PC-9 (cell line): ENCODE measurements around the gene RAP1GAP2. TPM values are rescaled to one million over a fixed set of nuclear protein-coding genes. Genes with fewer than 3 reads are reported as not detected.

Experiments used
- BruUV-seq: library from RNA; stranded (reverse); fragments of 400-500 nt; replicated peaks from 2 replicates; lab custom pipeline; 2021; lab: Mats Ljungman, UMichigan
- CTCF ChIA-PET: fragments of 300-600 bp; sonication (Branson Sonifier 250); formaldehyde crosslinking; loops from one replicate; lab custom pipeline; 2022; ENCODE audit warnings: antibody characterized with exemption; lab: Charles Lee
- POLR2A ChIA-PET: fragments of 300-600 bp; sonication (Branson Sonifier 250); formaldehyde crosslinking; loops from one replicate; lab custom pipeline; 2022; ENCODE audit warnings: antibody characterized with exemption; ENCODE audit not compliant: unreplicated experiment; lab: Charles Lee
- DNase-seq, 2 experiments: peaks; one replicate each; pipeline versions ENCODE4 v3.0.0 to v3.0.0-alpha.2; 2015 to 2022; ENCODE audit warnings: mixed read lengths in 1 of 2
- H2AFZ ChIP-seq: fragments of 200-600 bp; sonication (generic); 2 replicates; pipeline ENCODE4 v1.8.1; 2017; ENCODE audit warnings: antibody characterized with exemption
- H3F3A ChIP-seq: fragments of 200-600 bp; sonication (generic); 2 replicates; pipeline ENCODE4 v1.8.1; 2017; ENCODE audit warnings: antibody characterized with exemption, mild to moderate bottlenecking, low read depth; ENCODE audit not compliant: insufficient read depth
- H3K27ac ChIP-seq: fragments of 200-600 bp; sonication (generic); 2 replicates; pipeline ENCODE4 v1.6.1; 2016; ENCODE audit warnings: mixed run types
- H3K27me3 ChIP-seq: fragments of 200-600 bp; sonication (generic); 2 replicates; pipeline ENCODE4 v1.6.1; 2016; ENCODE audit warnings: low read depth, mixed run types; ENCODE audit not compliant: insufficient read depth
- H3K36me3 ChIP-seq: fragments of 200-600 bp; sonication (generic); 2 replicates; pipeline ENCODE4 v1.6.1; 2016; ENCODE audit warnings: low read depth, mixed run types
- H3K4me1 ChIP-seq: fragments of 200-600 bp; sonication (generic); replicated peaks from 2 replicates; pipeline ENCODE4 v1.6.1; 2016; ENCODE audit warnings: mixed run types; ENCODE audit not compliant: insufficient read depth
- H3K4me2 ChIP-seq: fragments of 200-600 bp; sonication (generic); 2 replicates; pipeline ENCODE4 v1.6.1; 2017; ENCODE audit warnings: mixed run types
- H3K4me3 ChIP-seq: fragments of 200-600 bp; sonication (generic); 2 replicates; pipeline ENCODE4 v1.6.1; 2016; ENCODE audit warnings: mixed run types
- H3K79me2 ChIP-seq: fragments of 200-600 bp; sonication (generic); 2 replicates; pipeline ENCODE4 v1.6.1; 2017; ENCODE audit warnings: low read depth, mixed run types
- H3K9me2 ChIP-seq: fragments of 200-600 bp; sonication (generic); 2 replicates; pipeline ENCODE4 v1.8.1; 2017; ENCODE audit warnings: mild to moderate bottlenecking; ENCODE audit not compliant: insufficient read depth
- H3K9me3 ChIP-seq: fragments of 200-600 bp; sonication (generic); 2 replicates; pipeline ENCODE4 v1.8.1; 2016; ENCODE audit warnings: low read depth; ENCODE audit not compliant: insufficient read depth
- H4K20me1 ChIP-seq: fragments of 200-600 bp; sonication (generic); 2 replicates; pipeline ENCODE4 v1.8.1; 2017; ENCODE audit not compliant: insufficient read depth
- CTCF ChIP-seq: fragments of 200-600 bp; sonication (generic); conservative IDR thresholded peaks from 2 replicates; pipeline ENCODE4 v1.6.1; 2017; ENCODE audit warnings: mixed run types, antibody characterized with exemption, mild to moderate bottlenecking, moderate library complexity
- EZH2 ChIP-seq: fragments of 200-600 bp; sonication (generic); IDR thresholded peaks from 2 replicates; pipeline ENCODE4 v1.8.0; 2017; ENCODE audit warnings: antibody characterized with exemption, low read depth
- intact Hi-C: fragments of 100-400 bp; cut with micrococcal nuclease; formaldehyde crosslinking; loops from one replicate; pipeline ENCODE4 v1.10.0; 2022; ENCODE audit not compliant: unreplicated experiment
- total RNA-seq: library from RNA; stranded (reverse); gene quantifications from 2 replicates; pipeline ENCODE4 v1.2.3, GENCODE V29; 2021

RAP1GAP2 gene
- total RNA-seq, 1 experiment from 2014 or later = 10.1 TPM

- no TSS peak for BruUV-seq
- Histone ChIP-seq H3K4me2 (no peak overlapping the region), H2AFZ (no peak overlapping the region), H3K9me2 (no peaks in the 10 kb centered on the region), H3K9me3 (peaks cover 7% of the 10 kb centered on the region; the same call in 1 of the 2 replicates), H3K36me3 (no peaks in the 10 kb centered on the region), H3K27me3 (peaks cover 5% of the 10 kb centered on the region; the same call in 1 of the 2 replicates), H3K4me3 (no peak overlapping the region), H3K79me2 (no peaks in the 10 kb centered on the region), H3K4me1 (no peaks in the 10 kb centered on the region), H3K27ac (no peak overlapping the region), H3F3A (peaks cover 3% of the 10 kb centered on the region; the same call in 1 of the 2 replicates), H4K20me1 (no peaks in the 10 kb centered on the region)
- intact Hi-C loops = loop anchor here (10.0 kb wide), 2 partner anchors 785 to 855 kb away; partner anchors contain the start of gene CAMKK1
- POLR2A ChIA-PET = no interaction called here
- DNase-seq = no peak
- no peak for TF ChIP-seq CTCF
- TF ChIP-seq EZH2 = no peak
- CTCF ChIA-PET = interaction anchor here (0.7 kb wide), 2 partner anchors 407 to 610 kb away, joined by 4 to 8 read pairs; no protein-coding TSS in a partner anchor
Measured at GRCh38 chr17:3039736-3040135, 243.5 kb downstream of the RAP1GAP2 start.

GRCh38 chr17:3040882-3041281, 244.6 kb downstream of the RAP1GAP2 start:
- intact Hi-C loops = loop anchor here (10.0 kb wide), 2 partner anchors 784 to 854 kb away; partner anchors contain the start of gene CAMKK1
- no peak overlapping the region for H2AFZ ChIP-seq
- POLR2A ChIA-PET = interaction anchor here (0.6 kb wide), 1 partner anchor 141 kb away, joined by 6 read pairs; no protein-coding TSS in a partner anchor
- DNase-seq = no peak
- no peaks in the 10 kb centered on the region for H3K4me1 ChIP-seq
- H3K36me3 ChIP-seq = no peaks in the 10 kb centered on the region
- H4K20me1 ChIP-seq = no peaks in the 10 kb centered on the region
- H3K4me3 ChIP-seq = no peak overlapping the region
- H3K27ac ChIP-seq = no peak overlapping the region
- H3K4me2 ChIP-seq = no peak overlapping the region
- CTCF ChIA-PET = no interaction called here
- peaks cover 5% of the 10 kb centered on the region; the same call in 1 of the 2 replicates for H3K27me3 ChIP-seq
- BruUV-seq = no TSS peak
- H3K79me2 ChIP-seq = no peaks in the 10 kb centered on the region
- no peaks in the 10 kb centered on the region for H3K9me2 ChIP-seq
- no peak for TF ChIP-seq EZH2
- no peak for TF ChIP-seq CTCF
- peaks cover 3% of the 10 kb centered on the region; the same call in 1 of the 2 replicates for H3F3A ChIP-seq
- peaks cover 7% of the 10 kb centered on the region; the same call in 1 of the 2 replicates for H3K9me3 ChIP-seq

GRCh38 chr17:3043737-3044365, 247.6 kb downstream of the RAP1GAP2 start:
- no TSS peak for BruUV-seq
- Histone ChIP-seq H3K4me3 (no peak overlapping the region), H3K9me3 (peaks cover 7% of the 10 kb centered on the region; the same call in 1 of the 2 replicates), H3K4me1 (no peaks in the 10 kb centered on the region; the same call in 1 of the 2 replicates), H3K36me3 (no peaks in the 10 kb centered on the region), H3K9me2 (no peaks in the 10 kb centered on the region), H3K4me2 (no peak overlapping the region), H2AFZ (no peak overlapping the region), H3K27ac (no peak overlapping the region), H3K79me2 (no peaks in the 10 kb centered on the region), H3K27me3 (peaks cover 5% of the 10 kb centered on the region; the same call in 1 of the 2 replicates), H3F3A (peaks cover 3% of the 10 kb centered on the region; the same call in 1 of the 2 replicates), H4K20me1 (no peaks in the 10 kb centered on the region)
- TF ChIP-seq CTCF (peak; percentile 73), EZH2 (no peak)
- ChIA-PET CTCF (interaction anchor here (0.7 kb wide), 1 partner anchor 642 kb away, joined by 4 read pairs; no protein-coding TSS in a partner anchor), POLR2A (no interaction called here)
- DNase-seq = peak in 1 of 2 experiments; percentile 27
- intact Hi-C loops = loop anchor here (10.0 kb wide), 2 partner anchors 781 to 851 kb away; partner anchors contain the start of gene CAMKK1
